ENCODE measurements around the gene DDX5. TPM values are rescaled to one million over a fixed set of nuclear protein-coding genes. Genes with fewer than 3 reads are reported as not detected.
"Not testable (repeated sequence)": the region's sequence is repeated elsewhere in the genome, so short reads cannot be mapped to it uniquely, and the experiment has no call there.

DDX5 gene
- total RNA-seq, 1 donor from 2014 or later = 555 TPM

- H3K27me3 ChIP-seq (ENCODE audit: insufficient read depth, low read length) = no peaks in the 10 kb centered on the region
- no peaks in the 10 kb centered on the region for H4K20me1 ChIP-seq (ENCODE audit: insufficient read depth, low read length)
- H3K4me3 Mint-ChIP-seq (ENCODE audit: unreplicated experiment) = no peak overlapping the region
- H3K9me3 Mint-ChIP-seq (ENCODE audit: unreplicated experiment) = no peaks in the 10 kb centered on the region
- TF ChIP-seq EZH2 (IDR thresholded peaks at IDR 0.05; ENCODE audit: insufficient read depth, low read length) = no peak
- TF ChIP-seq CTCF (IDR thresholded peaks at IDR 0.05; ENCODE audit: insufficient read depth, low read depth, low read length) = no peak
- H3K36me3 ChIP-seq (ENCODE audit: insufficient read depth, low read length) = no peaks in the 10 kb centered on the region
- no peak overlapping the region for H3K4me3 ChIP-seq (ENCODE audit: insufficient read depth, low read depth, low read length)
- peaks cover 3% of the 10 kb centered on the region for H3K36me3 Mint-ChIP-seq (ENCODE audit: low read depth, unreplicated experiment)
- DNase-seq (ENCODE audit: low read depth) (no peak), FAIRE-seq (no peak)
- H3K4me1 ChIP-seq (ENCODE audit: insufficient read depth, low read length) = no peaks in the 10 kb centered on the region
- H3K79me2 ChIP-seq (ENCODE audit: insufficient read depth, low read length) = no peaks in the 10 kb centered on the region
- H3K27ac Mint-ChIP-seq (ENCODE audit: unreplicated experiment) = peak overlapping the region; percentile 41
- no peak overlapping the region for H3K9ac ChIP-seq (ENCODE audit: low read length)
- H3K27me3 Mint-ChIP-seq (ENCODE audit: low read depth, unreplicated experiment) = no peaks in the 10 kb centered on the region
- no peak overlapping the region for H2AFZ ChIP-seq (ENCODE audit: low read depth, low read length)
- H3K4me2 ChIP-seq (ENCODE audit: low read length) = no peak overlapping the region
- no peaks in the 10 kb centered on the region for H3K9me3 ChIP-seq (ENCODE audit: insufficient read depth, low read depth, low read length)
- H3K4me1 Mint-ChIP-seq (ENCODE audit: low read depth, unreplicated experiment) = no peaks in the 10 kb centered on the region
- no peak overlapping the region for H3K27ac ChIP-seq (ENCODE audit: low read depth, low read length)
Observed at GRCh38 chr17:64472564-64472963, 33.5 kb downstream of the DDX5 start.

DNA sequence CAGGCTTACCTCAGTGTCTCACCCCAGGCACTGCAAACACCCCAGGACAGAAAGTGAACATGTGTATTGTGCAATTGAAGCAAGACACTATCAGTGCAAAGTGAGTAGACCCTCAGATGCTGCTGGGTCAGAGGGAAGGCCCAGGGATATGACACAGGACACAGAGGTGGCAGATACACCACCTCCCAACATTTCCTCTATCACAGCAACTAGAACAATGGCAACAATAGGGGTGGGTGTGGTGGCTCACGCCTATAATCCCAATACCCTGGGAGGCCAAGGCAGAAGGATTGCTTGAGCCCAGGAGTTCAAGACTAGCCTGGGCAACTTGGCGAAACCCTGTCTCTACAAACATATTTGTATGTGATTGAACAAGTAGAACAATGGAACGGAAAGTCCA lies 34.6 kb downstream of the DDX5 start:
- Histone ChIP-seq H3K4me3 (ENCODE audit: insufficient read depth, low read depth, low read length) (no peak overlapping the region), H3K9ac (ENCODE audit: low read length) (no peak overlapping the region), H2AFZ (ENCODE audit: low read depth, low read length) (no peak overlapping the region), H3K4me2 (ENCODE audit: low read length) (no peak overlapping the region), H3K79me2 (ENCODE audit: insufficient read depth, low read length) (no peaks in the 10 kb centered on the region), H3K36me3 (ENCODE audit: insufficient read depth, low read length) (no peaks in the 10 kb centered on the region), H3K9me3 (ENCODE audit: insufficient read depth, low read depth, low read length) (no peaks in the 10 kb centered on the region), H3K4me1 (ENCODE audit: insufficient read depth, low read length) (no peaks in the 10 kb centered on the region), H4K20me1 (ENCODE audit: insufficient read depth, low read length) (no peaks in the 10 kb centered on the region), H3K27me3 (ENCODE audit: insufficient read depth, low read length) (no peaks in the 10 kb centered on the region), H3K27ac (ENCODE audit: low read depth, low read length) (no peak overlapping the region)
- peaks cover under 1% of the 10 kb centered on the region for H3K4me1 Mint-ChIP-seq (ENCODE audit: low read depth, unreplicated experiment)
- H3K27ac Mint-ChIP-seq (ENCODE audit: unreplicated experiment) = no peak overlapping the region
- DNase-seq (ENCODE audit: low read depth) = no peak
- no peak for FAIRE-seq
- H3K9me3 Mint-ChIP-seq (ENCODE audit: unreplicated experiment) = no peaks in the 10 kb centered on the region
- H3K36me3 Mint-ChIP-seq (ENCODE audit: low read depth, unreplicated experiment) = peaks cover 3% of the 10 kb centered on the region
- no peaks in the 10 kb centered on the region for H3K27me3 Mint-ChIP-seq (ENCODE audit: low read depth, unreplicated experiment)
- no peak overlapping the region for H3K4me3 Mint-ChIP-seq (ENCODE audit: unreplicated experiment)
- TF ChIP-seq EZH2 (IDR thresholded peaks at IDR 0.05; ENCODE audit: insufficient read depth, low read length) = no peak
- no peak for TF ChIP-seq CTCF (IDR thresholded peaks at IDR 0.05; ENCODE audit: insufficient read depth, low read depth, low read length)

DNA sequence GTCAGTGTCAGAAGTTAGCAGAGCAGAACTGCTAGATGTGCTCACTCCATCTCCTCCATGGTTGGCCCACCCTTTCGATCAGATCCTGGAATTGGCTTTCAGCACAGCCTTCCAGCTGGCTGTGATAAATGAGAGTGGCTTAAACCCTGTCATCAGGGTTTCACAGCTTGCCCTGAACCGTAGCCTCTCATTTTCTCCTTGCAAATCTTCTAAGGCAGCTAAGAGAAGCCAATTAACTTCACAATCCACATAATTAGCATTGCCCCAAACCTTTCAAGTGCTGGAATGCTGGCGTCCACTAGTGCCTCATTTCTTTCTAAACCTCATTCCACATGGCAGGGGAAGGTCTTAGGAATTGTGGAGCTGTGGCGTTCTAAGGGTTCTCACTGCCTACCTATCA lies 35.5 kb downstream of the DDX5 start:
- no peak for DNase-seq (ENCODE audit: low read depth)
- H2AFZ ChIP-seq (ENCODE audit: low read depth, low read length) = no peak overlapping the region
- no peaks in the 10 kb centered on the region for H3K4me1 ChIP-seq (ENCODE audit: insufficient read depth, low read length)
- no peak for FAIRE-seq
- no peak overlapping the region for H3K4me2 ChIP-seq (ENCODE audit: low read length)
- no peaks in the 10 kb centered on the region for H3K79me2 ChIP-seq (ENCODE audit: insufficient read depth, low read length)
- H3K27ac Mint-ChIP-seq (ENCODE audit: unreplicated experiment) = no peak overlapping the region
- no peaks in the 10 kb centered on the region for H3K27me3 Mint-ChIP-seq (ENCODE audit: low read depth, unreplicated experiment)
- no peaks in the 10 kb centered on the region for H3K27me3 ChIP-seq (ENCODE audit: insufficient read depth, low read length)
- peaks cover 3% of the 10 kb centered on the region for H3K9me3 Mint-ChIP-seq (ENCODE audit: unreplicated experiment)
- TF ChIP-seq CTCF (IDR thresholded peaks at IDR 0.05; ENCODE audit: insufficient read depth, low read depth, low read length) = no peak
- no peak for TF ChIP-seq EZH2 (IDR thresholded peaks at IDR 0.05; ENCODE audit: insufficient read depth, low read length)
- no peak overlapping the region for H3K9ac ChIP-seq (ENCODE audit: low read length)
- H3K36me3 ChIP-seq (ENCODE audit: insufficient read depth, low read length) = no peaks in the 10 kb centered on the region
- H4K20me1 ChIP-seq (ENCODE audit: insufficient read depth, low read length) = no peaks in the 10 kb centered on the region
- H3K9me3 ChIP-seq (ENCODE audit: insufficient read depth, low read depth, low read length) = no peaks in the 10 kb centered on the region
- H3K4me3 Mint-ChIP-seq (ENCODE audit: unreplicated experiment) = no peak overlapping the region
- no peak overlapping the region for H3K27ac ChIP-seq (ENCODE audit: low read depth, low read length)
- no peak overlapping the region for H3K4me3 ChIP-seq (ENCODE audit: insufficient read depth, low read depth, low read length)
- H3K36me3 Mint-ChIP-seq (ENCODE audit: low read depth, unreplicated experiment) = peaks cover 3% of the 10 kb centered on the region
- peaks cover 9% of the 10 kb centered on the region for H3K4me1 Mint-ChIP-seq (ENCODE audit: low read depth, unreplicated experiment)

DNA sequence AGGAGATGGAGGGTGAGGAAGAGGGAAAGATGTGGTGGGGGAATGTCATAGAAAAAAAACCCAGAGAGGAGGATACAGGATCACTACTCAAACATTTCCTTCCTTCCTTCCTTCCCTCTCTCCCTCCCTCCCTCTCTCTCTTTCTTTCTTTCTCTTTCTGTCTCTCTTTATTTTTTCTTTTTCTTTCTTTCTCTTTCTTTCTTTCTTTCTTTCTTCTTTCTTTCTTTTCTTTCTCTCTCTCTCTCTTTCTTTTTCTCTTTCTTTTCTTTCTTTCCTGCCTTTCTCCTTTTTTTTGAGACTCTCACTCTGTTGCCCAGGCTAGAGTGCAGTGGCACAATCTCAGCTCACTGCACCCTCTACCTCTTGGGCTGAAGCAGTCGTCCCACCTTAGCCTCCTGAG lies 39.3 kb downstream of the DDX5 start:
- DNase-seq (ENCODE audit: low read depth); H3K27ac Mint-ChIP-seq (ENCODE audit: unreplicated experiment); H3K4me2 ChIP-seq (ENCODE audit: low read length); H3K4me1 ChIP-seq (ENCODE audit: insufficient read depth, low read length); H3K36me3 Mint-ChIP-seq (ENCODE audit: low read depth, unreplicated experiment); H3K27me3 ChIP-seq (ENCODE audit: insufficient read depth, low read length); FAIRE-seq; H3K9me3 ChIP-seq (ENCODE audit: insufficient read depth, low read depth, low read length); H2AFZ ChIP-seq (ENCODE audit: low read depth, low read length); H3K27ac ChIP-seq (ENCODE audit: low read depth, low read length); H3K9me3 Mint-ChIP-seq (ENCODE audit: unreplicated experiment); H3K4me1 Mint-ChIP-seq (ENCODE audit: low read depth, unreplicated experiment); H3K36me3 ChIP-seq (ENCODE audit: insufficient read depth, low read length); H3K9ac ChIP-seq (ENCODE audit: low read length); H3K4me3 ChIP-seq (ENCODE audit: insufficient read depth, low read depth, low read length); H3K79me2 ChIP-seq (ENCODE audit: insufficient read depth, low read length); H3K4me3 Mint-ChIP-seq (ENCODE audit: unreplicated experiment); H3K27me3 Mint-ChIP-seq (ENCODE audit: low read depth, unreplicated experiment); H4K20me1 ChIP-seq (ENCODE audit: insufficient read depth, low read length): not testable (repeated sequence)
